MM.1S (cell line): ENCODE data around the gene GADD45G.

Experiments
- CTCF ChIP-seq: fragments of 300-600 bp; sonication (generic); IDR thresholded peaks from 2 replicates; pipeline ENCODE4 v1.5.1; 2016; ENCODE audit warnings: antibody characterized with exemption, low read length, mixed read lengths
- EZH2phosphoT487 ChIP-seq: fragments of 300-600 bp; sonication (generic); IDR thresholded peaks from 2 replicates; pipeline ENCODE4 v1.6.1; 2018; ENCODE audit warnings: antibody characterized with exemption, low read length

GRCh38 chr9:89633920-89634319 is 29.1 kb downstream of the GADD45G start:
- no peak for TF ChIP-seq CTCF
- TF ChIP-seq EZH2phosphoT487, result no peak
